ENCODE results near the gene LNPK.
"Not testable (repeated sequence)": the region's sequence is repeated elsewhere in the genome, so short reads cannot be mapped to it uniquely, and the experiment has no call there.

Gene LNPK

GRCh38 chr2:175903384-175903936, 98.6 kb downstream of the LNPK start:
- no peak for DNase-seq (ENCODE audit: low read depth)

DNA sequence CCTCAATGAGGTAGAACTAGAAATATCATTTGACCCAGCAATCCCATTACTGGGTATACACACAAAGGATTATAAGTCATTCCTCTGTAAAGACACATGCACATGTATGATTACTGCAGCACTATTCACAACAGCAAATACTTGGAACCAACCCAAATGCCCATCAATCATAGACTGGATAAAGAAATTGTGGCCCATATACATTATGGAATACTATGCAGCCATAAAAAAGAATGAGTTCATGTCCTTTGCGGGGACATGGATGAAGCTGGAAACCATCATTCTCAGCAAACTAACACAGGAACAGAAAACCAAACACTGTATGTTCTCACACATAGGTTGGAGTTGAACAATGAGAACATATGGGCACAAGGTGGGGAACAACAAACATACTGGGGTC, 106.1 kb downstream of the LNPK start:
- DNase-seq (ENCODE audit: low read depth) = not testable (repeated sequence)

- DNase-seq (ENCODE audit: low read depth) = no peak
Measured at GRCh38 chr2:175892046-175892445, 110.0 kb downstream of the LNPK start.

GRCh38 chr2:175890636-175891242, 111.3 kb downstream of the LNPK start:
- no peak for DNase-seq (ENCODE audit: low read depth)

DNA sequence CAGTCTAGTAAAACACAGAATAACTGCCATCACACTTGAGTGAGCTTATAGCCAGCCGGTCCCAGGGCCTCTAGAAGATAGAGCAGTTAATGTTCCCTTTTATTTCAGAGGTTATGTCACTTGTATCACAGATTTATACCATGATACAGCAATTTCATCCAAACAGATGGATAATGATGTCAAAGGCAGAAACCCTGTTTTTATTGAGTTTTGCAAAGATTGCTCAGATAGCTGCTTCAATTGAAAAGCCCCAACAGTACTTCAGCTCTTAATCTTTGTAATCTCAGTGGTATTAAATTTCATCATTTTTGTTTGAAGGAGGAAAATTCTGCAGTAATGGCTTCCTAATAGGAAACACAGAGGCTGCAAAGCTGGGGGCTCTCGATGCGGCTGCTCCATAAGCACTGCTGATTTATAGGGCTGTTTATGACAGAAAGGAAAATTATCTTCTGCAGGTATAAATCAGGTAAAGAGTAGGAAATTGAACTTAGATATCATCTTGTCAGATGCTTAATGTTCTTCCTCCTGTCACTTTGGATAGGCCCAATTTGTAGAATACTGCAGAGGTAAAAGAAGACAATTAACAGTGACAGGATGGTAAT, 112.3 kb downstream of the LNPK start:
- no peak for DNase-seq (ENCODE audit: low read depth)

- DNase-seq (ENCODE audit: low read depth) = no peak
Measured at GRCh38 chr2:175887776-175888175, 114.3 kb downstream of the LNPK start.

- no peak for DNase-seq (ENCODE audit: low read depth)
Measured at GRCh38 chr2:175884697-175885393, 117.2 kb downstream of the LNPK start.

- no peak for DNase-seq (ENCODE audit: low read depth)
Measured at GRCh38 chr2:175883586-175884194, 118.4 kb downstream of the LNPK start.

DNA sequence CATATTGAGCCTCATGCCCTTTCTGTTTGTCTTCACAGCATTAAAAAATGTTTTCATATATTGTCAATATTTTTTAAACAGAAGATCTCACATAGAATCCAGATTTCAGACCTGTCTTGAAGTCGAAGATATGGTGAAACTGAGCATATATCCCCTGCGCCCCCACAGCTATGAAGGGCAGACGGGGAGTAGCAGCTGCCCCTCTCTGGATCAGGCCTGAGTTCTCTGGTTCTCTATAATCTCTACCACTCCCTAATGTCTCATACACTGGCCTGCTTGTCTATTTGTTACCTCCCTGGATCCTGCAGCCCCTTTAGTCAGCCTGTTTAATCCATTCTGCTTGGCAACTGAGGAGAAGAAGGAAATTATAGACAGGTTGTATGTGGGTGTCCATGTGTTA, 122.4 kb downstream of the LNPK start:
- no peak for DNase-seq (ENCODE audit: low read depth)

DNA sequence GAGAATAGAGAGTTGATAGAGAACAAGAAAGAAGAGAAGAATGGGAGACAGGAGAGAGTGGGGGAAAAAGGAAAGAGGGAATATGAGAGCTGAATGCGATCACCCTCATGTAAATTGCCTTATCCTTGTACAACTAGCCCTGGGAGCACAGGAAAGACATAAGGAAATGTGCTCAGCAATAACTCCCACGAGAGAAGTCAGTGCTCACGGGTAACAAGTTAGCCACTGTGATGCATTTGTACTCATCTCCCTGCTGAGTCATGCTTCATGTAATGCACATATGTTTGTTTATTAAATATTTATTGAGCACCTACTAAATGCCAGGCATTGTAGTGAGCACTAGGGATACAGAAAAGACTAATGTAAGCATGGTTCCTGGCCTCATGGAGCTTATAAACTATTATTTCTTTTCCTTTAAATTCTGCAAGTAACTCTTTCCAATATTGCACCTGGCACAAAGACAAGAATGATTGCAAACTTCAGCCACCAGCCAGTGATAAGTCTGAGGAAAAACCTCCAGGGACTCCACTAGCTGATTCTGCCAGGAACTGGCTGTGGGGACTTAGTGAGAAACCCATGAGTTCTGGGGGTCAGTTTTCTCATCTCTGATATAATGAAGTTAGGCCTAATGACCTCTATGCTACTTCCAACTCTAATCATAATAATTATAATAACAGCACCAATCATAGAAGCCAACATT, 124.1 kb downstream of the LNPK start:
- no peak for DNase-seq (ENCODE audit: low read depth)

GRCh38 chr2:175874291-175874690, 127.8 kb downstream of the LNPK start:
- DNase-seq (ENCODE audit: low read depth) = no peak
